SK-N-SH treated with all-trans-retinoic acid at 6 μM for 48 hours (cell line): ENCODE measurements around the gene IPO5.

Source experiments
- OSR1 ChIP-seq: fragments of 250-450 bp; sonication (Bioruptor Pico); IDR thresholded peaks from 2 replicates; pipeline ENCODE4 v1.8.0; 2022; ENCODE audit warnings: moderate library complexity, mild to moderate bottlenecking, inconsistent platforms
- TF ChIP-seq, protein P1 (sequence below): fragments of 250-450 bp; sonication (Bioruptor Pico); IDR thresholded peaks from 2 replicates; pipeline ENCODE4 v1.8.0; 2021; ENCODE audit warnings: low read depth, mild to moderate bottlenecking, moderate library complexity, borderline replicate concordance

DNA sequence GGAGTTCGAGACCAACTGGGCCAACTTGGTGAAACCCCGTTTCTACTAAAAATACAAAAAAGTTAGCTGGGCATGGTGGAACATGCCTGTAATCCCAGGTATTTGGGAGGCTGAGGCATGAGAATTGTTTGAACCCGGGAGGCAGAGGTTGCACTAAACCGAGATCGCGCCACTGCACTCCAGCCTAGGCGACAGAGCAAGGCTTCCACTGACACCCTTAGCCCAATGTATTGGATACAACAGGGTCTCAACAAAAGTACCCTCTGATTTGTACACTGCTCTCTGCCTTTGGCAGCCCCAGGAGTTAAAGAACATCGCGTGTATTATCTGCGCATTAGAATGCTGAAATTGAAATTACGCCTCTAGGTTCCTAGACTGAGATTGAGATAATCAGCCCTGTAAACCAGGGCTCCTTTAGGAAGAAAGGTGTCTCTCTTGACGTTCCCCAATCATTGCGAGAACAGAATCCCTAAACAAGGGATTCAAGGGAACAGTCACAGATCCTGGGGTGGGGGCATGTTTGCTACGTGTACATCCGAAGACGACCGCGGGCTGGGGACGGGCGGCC lies 21.9 kb downstream of the IPO5 start:
- no peak for TF ChIP-seq OSR1 (CRISPR knock-in tag)
- TF ChIP-seq, protein P1, sequence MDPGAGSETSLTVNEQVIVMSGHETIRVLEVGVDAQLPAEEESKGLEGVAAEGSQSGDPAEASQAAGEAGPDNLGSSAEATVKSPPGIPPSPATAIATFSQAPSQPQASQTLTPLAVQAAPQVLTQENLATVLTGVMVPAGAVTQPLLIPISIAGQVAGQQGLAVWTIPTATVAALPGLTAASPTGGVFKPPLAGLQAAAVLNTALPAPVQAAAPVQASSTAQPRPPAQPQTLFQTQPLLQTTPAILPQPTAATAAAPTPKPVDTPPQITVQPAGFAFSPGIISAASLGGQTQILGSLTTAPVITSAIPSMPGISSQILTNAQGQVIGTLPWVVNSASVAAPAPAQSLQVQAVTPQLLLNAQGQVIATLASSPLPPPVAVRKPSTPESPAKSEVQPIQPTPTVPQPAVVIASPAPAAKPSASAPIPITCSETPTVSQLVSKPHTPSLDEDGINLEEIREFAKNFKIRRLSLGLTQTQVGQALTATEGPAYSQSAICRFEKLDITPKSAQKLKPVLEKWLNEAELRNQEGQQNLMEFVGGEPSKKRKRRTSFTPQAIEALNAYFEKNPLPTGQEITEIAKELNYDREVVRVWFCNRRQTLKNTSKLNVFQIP (CRISPR knock-in tag): no peak
